NK-92 (cell line): Measurements from ENCODE around the gene AGTRAP.

Experiments used
- DNase-seq: peaks from one replicate; lab custom pipeline; 2025; ENCODE audit not compliant: unreplicated experiment; lab: John Stamatoyannopoulos, UW

AGTRAP gene

DNA sequence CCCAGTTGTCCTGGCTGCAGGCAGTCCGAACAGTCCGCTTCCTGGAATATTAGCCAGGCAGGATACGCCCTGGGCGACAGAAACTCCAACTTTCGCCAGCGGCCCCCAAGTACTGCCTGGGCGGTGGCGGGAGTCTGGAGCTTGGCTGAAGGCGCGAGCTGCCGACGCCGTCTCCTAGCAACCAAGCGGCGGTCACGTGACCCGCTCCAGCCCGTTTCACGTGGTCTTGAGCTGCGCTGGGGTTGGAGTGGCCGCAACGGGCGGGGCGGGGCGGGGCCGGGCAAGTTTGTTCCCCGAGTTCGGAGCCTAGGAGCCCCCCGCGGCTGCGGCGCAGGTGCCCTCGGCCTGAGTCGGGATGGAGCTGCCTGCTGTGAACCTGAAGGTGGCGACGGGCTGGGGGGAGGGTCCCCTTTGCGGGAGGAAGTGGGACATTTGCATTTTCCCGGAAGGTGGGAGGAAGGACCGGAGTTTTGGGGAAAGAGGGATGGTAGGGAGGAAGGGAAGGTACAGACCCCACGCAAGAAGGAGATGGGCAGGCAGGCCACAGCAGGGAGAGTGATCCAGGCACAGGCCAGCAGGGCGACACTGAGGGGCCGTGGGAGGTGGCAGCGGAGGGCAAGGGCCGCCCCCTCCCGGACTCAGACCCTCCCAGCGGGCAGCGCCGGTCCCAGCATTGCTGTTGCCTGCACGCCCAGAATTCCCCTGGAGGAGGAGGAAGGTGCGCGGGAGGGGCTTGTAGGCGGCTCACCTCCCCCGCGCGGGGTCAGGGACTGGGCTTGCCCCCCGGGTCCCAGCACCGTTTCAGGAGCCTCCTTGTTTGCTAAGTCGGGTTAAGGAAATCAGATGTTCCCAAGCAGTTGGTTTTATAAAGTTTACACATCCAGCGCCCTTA, at the start of gene AGTRAP:
TSS of gene AGTRAP (plus strand) at position 283 of the 892 bp plus-strand sequence. CDS start at position 356, 73 bp downstream.
- no peak for DNase-seq

DNA sequence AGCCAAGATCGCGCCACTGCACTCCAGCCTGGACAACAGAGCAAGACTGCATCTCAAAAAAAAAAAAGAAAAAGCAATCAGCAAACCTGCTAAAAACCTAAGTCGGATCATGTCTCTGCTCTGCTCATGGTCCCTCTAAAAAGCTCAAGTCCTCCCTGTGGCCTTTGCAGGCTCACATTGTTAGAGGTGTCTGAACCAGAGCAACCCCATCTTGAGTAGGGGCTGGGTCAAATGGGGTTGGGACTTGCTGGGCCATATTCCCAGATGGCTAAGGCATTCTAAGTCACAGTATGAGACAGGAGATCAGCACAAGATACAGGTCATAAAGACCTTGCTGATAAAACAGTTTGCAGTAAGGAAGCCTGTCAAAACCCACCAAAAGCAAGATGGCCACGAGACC, 47.4 kb upstream of the AGTRAP start:
- no peak for DNase-seq

DNA sequence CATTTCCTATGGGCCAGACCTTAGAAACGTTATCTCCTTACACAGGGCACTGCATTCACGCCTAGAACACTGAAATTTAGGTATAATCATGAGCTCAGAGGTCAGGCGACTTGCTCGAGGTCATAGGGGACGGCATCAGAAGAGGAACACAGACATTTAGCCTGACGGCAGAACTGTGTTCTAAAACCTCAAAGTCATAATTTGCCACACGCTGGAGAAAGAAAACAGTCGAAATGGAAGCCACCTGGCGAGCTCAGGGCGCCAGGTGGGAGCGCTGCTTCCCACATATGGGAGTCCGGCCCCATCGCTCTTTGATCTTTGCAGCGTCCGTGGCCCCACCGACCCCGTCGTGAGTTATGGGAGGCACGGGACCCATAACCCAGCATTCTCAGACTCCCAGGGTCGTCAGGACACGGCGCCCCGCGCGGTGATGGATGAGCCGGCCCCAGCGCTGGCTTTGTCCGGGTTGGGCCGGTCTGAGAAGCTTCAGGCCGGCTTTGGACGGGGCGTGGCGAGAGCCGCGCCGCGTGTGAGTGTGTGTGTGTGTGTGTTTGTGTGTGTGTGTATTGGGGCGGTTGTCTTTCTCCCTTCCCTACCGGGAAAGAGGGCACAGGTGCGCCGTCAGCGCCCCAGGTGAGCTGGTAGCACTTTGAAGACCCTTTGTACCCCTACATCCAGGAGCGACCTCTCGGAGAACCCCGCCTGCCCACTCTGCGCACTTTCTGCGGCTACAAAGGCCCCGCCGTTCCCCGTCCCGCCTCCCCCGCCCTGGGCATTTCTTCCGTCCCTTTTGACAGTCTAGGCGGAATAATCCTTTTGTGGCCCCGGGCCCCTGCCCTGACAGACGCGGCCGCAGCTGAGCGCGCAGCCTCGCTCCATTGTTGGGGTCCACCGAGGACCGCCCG, 45.3 kb upstream of the AGTRAP start:
- DNase-seq = no peak

DNA sequence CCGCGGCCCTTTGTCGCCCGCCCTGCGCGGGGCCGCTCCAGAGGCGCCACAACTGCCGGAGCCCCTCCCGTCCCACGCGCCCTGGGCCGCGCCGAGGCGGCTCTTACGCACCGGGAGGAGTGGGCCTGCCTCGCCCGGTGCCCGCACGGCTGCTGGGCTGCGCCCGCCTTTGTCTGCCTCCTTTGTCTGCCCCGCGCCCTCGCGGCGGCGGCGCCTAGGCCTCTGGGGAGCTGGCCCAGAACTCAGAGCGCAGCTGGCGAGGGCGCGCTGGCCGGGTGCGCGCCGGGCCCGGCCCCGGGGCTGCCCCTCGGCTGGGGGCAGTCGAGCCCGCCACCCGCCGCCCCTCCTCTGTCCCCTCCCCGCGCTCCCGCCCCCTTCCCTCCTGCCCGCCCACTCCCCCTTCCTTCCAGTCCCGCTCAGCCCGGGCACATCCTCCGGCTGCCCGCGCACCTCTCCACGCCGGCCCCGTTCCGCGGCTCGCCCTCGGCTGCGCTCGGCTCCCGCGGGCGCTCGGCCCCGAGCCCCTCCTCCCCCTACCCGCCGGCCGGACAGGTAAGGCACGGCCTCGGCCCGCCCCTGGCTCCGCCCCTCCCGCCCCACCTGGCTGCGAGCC, 44.5 kb upstream of the AGTRAP start, which contains the start of gene DRAXIN:
TSS of gene DRAXIN (plus strand) at position 409 of the 613 bp plus-strand sequence. CDS start 14,549 bp downstream, outside the sequence.
- DNase-seq = no peak

- DNase-seq = no peak
These were observed 43.8 kb upstream of the AGTRAP start for GRCh38 chr1:11691928-11692711.

GRCh38 chr1:11693024-11693590, 42.8 kb upstream of the AGTRAP start:
- DNase-seq = no peak

GRCh38 chr1:11693917-11694316, 42.0 kb upstream of the AGTRAP start:
- DNase-seq = no peak

- no peak for DNase-seq
These were observed 40.1 kb upstream of the AGTRAP start for GRCh38 chr1:11695861-11696260.

DNA sequence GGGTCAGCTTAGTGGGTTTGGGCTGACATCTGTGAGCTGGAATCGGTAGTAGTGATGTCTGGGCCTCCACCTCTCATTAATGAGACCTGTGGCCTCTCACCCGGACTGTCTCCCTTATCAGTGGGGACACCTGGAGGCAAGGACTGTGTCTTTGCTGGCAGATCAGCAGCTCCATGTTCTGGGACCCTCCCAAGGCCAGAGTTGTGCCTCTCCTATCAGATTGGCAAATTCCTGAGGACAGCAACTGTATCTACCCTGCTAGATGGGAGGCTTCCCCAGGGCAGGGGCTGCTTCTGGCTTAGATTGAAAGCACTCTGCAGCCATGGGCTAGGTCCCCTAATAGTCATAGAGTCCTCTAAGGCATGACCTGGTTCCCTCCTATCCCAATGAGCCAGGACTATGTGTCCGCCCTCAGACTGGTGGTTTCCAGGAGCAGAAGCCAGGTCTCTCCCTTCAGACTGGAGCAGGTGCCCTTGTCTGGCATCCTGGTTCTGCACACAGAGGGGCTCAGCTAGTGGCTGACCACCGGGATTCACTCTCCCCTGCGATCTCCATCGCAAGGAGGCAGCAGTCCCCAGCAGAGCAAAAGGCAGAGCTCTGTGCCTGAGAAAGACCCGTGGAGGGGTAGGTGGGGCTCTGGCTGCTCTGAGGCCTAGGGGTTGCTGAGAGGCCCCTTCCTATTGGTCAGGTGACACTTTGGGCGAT, 38.6 kb upstream of the AGTRAP start:
- no peak for DNase-seq

DNA sequence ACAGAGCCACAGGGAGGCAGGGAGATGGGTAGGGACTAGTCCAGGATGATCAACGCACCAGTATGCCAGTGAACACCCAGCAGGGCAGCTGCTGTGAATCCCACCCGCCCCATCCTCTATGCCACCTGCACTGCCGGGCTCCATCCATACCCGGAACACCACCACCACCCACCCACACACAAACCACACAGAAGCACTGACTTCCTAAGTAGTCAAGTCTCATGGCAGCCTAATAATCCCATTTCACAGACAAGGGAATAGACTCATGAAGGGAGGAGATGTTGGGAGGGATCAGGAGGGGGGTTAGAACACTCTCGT, 38.1 kb upstream of the AGTRAP start:
- no peak for DNase-seq

GRCh38 chr1:11700601-11701467, 35.1 kb upstream of the AGTRAP start:
- no peak for DNase-seq

GRCh38 chr1:11701551-11701961, 34.4 kb upstream of the AGTRAP start:
- DNase-seq = no peak

DNA sequence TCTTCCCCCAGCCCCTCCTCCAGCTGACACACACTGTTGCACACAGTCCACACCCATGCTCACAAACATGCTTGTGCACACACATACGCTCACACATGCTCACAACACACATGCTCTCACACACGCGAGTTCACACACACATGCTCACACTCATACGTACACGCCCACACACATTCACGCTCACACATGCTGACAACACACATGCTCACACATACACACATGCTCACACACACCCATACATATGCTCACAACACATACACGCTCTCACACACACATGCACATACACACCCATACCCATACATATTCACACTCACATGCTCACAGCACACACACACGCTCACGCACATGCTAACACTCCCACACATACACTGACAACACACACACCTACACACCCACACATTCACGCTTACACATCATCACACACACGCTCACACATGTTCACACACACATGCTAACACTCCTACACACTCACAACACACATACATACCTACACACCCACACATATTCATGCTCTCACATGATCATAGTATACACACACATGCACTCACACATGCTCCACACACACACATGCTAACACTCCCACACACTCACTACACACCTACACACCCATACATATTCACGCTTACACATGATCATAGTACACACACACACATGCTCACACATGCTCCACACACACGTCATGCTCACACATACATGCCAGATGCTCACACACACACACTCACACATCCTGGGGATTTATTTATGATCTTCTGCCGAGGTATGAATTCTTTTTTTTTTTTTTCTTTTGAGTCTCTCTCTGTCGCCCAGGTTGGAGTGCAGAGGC, 33.7 kb upstream of the AGTRAP start:
- DNase-seq = no peak

DNA sequence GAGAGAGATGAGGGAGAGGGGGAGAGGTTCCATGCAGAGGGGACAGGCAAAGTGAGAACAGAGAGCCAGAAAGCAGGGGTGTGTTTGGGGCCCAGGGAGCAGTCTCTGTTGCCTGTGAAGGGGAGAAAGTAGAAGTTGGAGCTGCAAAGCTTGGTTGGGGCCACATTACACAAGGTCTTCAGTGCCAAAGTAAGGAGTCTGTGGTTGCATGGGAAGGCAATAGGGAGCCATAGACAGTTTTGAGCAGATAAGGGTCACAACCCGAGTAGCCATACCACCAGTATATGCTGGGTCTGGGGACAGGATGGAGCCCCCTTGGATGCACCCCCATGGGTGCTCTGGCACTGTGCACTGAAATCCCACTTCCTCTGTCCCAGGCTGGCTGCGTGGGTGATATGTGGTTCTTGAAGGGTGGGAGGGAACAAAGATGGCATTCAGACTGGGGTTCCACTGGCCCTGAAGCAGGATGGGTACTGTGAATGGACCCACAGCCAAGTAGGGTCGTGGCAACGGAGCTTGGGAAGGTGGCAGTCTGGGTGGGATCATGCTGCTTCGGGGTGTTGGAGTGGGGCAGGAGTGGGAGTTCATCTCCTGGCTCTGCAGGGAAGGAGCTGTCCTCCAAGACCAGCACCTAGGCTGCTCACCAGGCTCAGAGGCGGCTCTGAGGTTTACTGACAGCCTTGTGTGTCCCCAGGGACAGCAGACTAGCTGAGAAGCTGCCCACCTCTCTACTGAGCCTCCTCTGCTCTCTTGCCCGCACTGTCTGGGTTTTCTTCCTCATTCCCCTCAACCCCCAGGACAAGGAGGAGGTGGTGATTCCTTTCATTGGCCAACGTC, 32.4 kb upstream of the AGTRAP start:
- no peak for DNase-seq

DNA sequence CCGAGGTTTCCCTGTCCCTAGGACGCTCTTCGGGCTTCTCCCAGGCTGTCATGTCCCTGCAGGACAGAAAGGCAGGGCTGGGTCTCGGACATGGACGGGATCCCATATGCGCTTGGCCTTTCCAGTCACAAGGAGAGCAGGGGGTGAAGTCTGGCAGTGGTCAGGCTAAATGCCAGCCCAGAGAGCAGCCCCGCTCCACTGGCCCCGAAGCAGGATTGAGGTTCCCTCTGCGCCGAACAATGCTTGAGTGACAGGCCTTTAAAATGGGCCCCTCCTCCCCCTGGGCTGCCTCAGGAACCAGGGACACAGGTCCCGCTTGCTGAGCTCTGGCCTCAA, 31.8 kb upstream of the AGTRAP start:
- DNase-seq = no peak

DNA sequence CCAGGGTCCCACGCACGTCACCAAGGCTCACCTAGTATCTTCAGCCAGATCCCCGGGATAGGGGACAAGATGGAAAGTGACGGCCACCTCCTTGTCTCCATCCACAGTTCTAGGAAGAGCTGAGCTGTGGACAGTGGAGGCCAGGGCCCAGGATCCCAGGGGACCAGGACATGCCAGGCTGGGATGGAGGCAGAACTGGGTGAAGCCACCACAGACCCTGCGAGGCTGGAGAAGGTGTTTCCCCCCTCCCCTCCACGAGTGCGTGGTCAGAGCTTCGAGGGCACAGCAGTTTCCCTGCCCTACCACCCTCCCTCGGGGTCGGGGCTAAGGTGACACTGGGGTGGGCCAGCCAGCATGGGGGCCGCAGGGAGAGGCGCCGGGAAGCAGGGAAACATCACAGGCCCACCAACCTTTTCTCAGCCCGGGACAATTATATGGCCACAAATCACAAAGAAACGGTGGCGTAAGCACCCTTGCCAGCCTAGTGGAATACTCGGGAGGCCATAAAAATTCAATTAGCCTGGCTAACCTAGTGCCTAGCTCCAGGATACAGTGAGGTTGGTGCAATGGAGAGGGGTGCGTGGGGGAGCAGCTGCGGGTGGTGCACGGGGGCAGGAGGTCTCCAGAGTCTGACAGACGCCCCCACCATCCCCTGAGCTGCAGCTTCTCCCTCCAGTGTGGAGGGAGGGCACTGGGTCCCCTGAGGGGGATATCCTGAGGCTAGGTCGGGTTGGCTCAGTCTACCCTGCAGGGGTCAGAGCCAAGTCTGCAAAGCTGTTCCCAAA, 31.1 kb upstream of the AGTRAP start:
- no peak for DNase-seq
